ENCODE measurements around the gene GALNT14. TPM values are rescaled to one million over a fixed set of nuclear protein-coding genes. Genes with fewer than 3 reads are reported as not detected.

GALNT14 gene
- total RNA-seq, 1 donor = not detected

- Histone ChIP-seq H3K79me2 (ENCODE audit: insufficient read depth, low read length) (no peaks in the 10 kb centered on the region), H3K27me3 (ENCODE audit: insufficient read depth, low read length) (no peaks in the 10 kb centered on the region), H4K20me1 (ENCODE audit: insufficient read depth, low read length) (no peaks in the 10 kb centered on the region), H2AFZ (ENCODE audit: low read length) (no peak overlapping the region), H3K4me3 (ENCODE audit: insufficient read depth, low read length) (no peak overlapping the region), H3K36me3 (ENCODE audit: insufficient read depth, low read length) (no peaks in the 10 kb centered on the region), H3K9me3 (ENCODE audit: low read depth, low read length) (no peaks in the 10 kb centered on the region), H3K27ac (ENCODE audit: low read depth, low read length) (no peak overlapping the region), H3K4me1 (ENCODE audit: insufficient read depth, low read length) (no peaks in the 10 kb centered on the region), H3K4me2 (ENCODE audit: insufficient read depth, low read length) (no peak overlapping the region)
- TF ChIP-seq, protein P1, sequence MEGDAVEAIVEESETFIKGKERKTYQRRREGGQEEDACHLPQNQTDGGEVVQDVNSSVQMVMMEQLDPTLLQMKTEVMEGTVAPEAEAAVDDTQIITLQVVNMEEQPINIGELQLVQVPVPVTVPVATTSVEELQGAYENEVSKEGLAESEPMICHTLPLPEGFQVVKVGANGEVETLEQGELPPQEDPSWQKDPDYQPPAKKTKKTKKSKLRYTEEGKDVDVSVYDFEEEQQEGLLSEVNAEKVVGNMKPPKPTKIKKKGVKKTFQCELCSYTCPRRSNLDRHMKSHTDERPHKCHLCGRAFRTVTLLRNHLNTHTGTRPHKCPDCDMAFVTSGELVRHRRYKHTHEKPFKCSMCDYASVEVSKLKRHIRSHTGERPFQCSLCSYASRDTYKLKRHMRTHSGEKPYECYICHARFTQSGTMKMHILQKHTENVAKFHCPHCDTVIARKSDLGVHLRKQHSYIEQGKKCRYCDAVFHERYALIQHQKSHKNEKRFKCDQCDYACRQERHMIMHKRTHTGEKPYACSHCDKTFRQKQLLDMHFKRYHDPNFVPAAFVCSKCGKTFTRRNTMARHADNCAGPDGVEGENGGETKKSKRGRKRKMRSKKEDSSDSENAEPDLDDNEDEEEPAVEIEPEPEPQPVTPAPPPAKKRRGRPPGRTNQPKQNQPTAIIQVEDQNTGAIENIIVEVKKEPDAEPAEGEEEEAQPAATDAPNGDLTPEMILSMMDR (IDR thresholded peaks at IDR 0.05; ENCODE audit: extremely low read depth, low read depth, low read length) = no peak
- no peak for DNase-seq (ENCODE audit: insufficient read length, low spot score, missing footprints)
Measured at GRCh38 chr2:31078579-31079105, 59.6 kb downstream of the GALNT14 start.

DNA sequence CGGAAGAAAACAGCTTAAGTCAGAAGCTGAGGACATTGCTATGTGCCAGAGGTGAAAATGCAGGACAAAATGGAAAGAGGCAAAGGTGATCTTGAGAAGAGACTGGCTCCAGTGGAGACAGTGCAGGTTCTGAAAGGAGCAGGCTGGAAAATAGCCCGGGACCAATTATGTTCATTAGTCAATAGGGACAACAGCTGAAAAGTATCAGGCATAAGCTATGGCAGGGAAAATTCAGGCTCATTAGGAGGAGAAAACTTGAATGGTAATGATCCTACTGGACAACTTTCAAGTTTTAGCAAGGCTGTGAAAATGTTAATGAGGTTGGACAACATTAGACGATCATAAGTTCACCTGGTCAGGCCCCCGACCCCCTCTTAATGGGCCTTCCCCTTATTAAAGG, 60.2 kb downstream of the GALNT14 start:
- Histone ChIP-seq H3K27me3 (ENCODE audit: insufficient read depth, low read length) (no peaks in the 10 kb centered on the region), H3K9me3 (ENCODE audit: low read depth, low read length) (no peaks in the 10 kb centered on the region), H3K4me1 (ENCODE audit: insufficient read depth, low read length) (no peaks in the 10 kb centered on the region), H2AFZ (ENCODE audit: low read length) (no peak overlapping the region), H4K20me1 (ENCODE audit: insufficient read depth, low read length) (no peaks in the 10 kb centered on the region), H3K36me3 (ENCODE audit: insufficient read depth, low read length) (no peaks in the 10 kb centered on the region), H3K4me2 (ENCODE audit: insufficient read depth, low read length) (no peak overlapping the region), H3K79me2 (ENCODE audit: insufficient read depth, low read length) (no peaks in the 10 kb centered on the region), H3K27ac (ENCODE audit: low read depth, low read length) (no peak overlapping the region), H3K4me3 (ENCODE audit: insufficient read depth, low read length) (no peak overlapping the region)
- TF ChIP-seq, protein P1 (IDR thresholded peaks at IDR 0.05; ENCODE audit: extremely low read depth, low read depth, low read length) = no peak
- no peak for DNase-seq (ENCODE audit: insufficient read length, low spot score, missing footprints)

DNA sequence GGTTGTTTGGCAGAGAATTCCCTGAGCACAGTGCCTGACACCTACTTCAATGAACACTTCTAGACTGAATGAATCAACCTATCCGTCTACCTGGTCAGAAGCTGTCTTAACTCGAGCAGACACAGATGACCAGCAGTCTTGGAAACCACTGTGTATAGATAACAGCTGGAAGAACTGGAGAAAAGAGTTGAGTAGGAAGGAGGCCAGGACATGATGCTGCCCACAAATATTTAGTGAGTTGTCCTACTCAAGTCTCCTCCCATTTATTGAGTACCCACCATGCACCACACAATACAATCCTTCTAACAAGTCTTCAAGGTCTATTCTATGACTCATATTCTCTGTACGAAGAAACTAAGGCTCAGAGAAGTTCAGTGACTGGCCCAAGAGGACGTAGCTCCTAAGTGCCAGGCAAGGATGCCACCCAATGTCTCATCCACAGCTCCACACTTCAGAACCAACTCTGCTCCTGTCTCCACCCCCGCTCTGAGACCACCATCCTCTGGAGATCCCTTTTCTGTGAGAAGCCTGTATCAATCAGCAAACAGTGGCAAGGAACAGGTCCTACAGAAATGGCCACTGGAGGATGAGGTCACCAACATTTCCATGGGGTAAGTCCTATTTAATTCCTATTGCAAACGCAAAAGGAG, 62.2 kb downstream of the GALNT14 start:
- no peaks in the 10 kb centered on the region for H4K20me1 ChIP-seq (ENCODE audit: insufficient read depth, low read length)
- no peak for DNase-seq (ENCODE audit: insufficient read length, low spot score, missing footprints)
- H3K27ac ChIP-seq (ENCODE audit: low read depth, low read length) = no peak overlapping the region

DNA sequence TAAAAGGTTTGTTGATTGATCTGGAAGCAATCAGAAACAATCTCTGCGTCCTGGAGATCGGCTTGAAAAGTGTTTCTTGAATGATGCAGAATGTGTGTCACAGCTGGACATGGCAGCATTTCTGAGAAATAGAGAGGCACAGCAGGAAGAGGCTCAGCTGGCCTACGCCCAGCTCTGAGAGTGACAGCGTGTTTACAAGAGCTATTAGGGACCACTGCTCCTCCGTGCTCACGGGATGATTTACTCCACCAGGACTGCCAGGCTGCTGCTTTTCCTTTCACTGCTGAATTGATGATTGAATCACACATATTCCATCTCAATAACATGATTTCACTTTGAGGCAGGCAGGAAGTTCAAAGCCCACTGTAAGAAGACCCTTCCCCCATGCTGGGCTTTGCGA, 62.8 kb downstream of the GALNT14 start:
- H3K4me1 ChIP-seq (ENCODE audit: insufficient read depth, low read length) = no peaks in the 10 kb centered on the region
- H3K4me3 ChIP-seq (ENCODE audit: insufficient read depth, low read length) = no peak overlapping the region
- no peaks in the 10 kb centered on the region for H4K20me1 ChIP-seq (ENCODE audit: insufficient read depth, low read length)
- H3K4me2 ChIP-seq (ENCODE audit: insufficient read depth, low read length) = no peak overlapping the region
- H3K79me2 ChIP-seq (ENCODE audit: insufficient read depth, low read length) = no peaks in the 10 kb centered on the region
- H3K27me3 ChIP-seq (ENCODE audit: insufficient read depth, low read length) = no peaks in the 10 kb centered on the region
- TF ChIP-seq, protein P1 (IDR thresholded peaks at IDR 0.05; ENCODE audit: extremely low read depth, low read depth, low read length) = no peak
- H3K27ac ChIP-seq (ENCODE audit: low read depth, low read length) = no peak overlapping the region
- no peak overlapping the region for H2AFZ ChIP-seq (ENCODE audit: low read length)
- DNase-seq (ENCODE audit: insufficient read length, low spot score, missing footprints) = no peak
- no peaks in the 10 kb centered on the region for H3K9me3 ChIP-seq (ENCODE audit: low read depth, low read length)
- H3K36me3 ChIP-seq (ENCODE audit: insufficient read depth, low read length) = no peaks in the 10 kb centered on the region

More for the DNA sequence above, 62.2 kb downstream of the GALNT14 start:
- Histone ChIP-seq H3K36me3 (ENCODE audit: insufficient read depth, low read length) (no peaks in the 10 kb centered on the region), H3K27me3 (ENCODE audit: insufficient read depth, low read length) (no peaks in the 10 kb centered on the region), H3K79me2 (ENCODE audit: insufficient read depth, low read length) (no peaks in the 10 kb centered on the region), H3K4me2 (ENCODE audit: insufficient read depth, low read length) (no peak overlapping the region), H3K4me1 (ENCODE audit: insufficient read depth, low read length) (no peaks in the 10 kb centered on the region), H2AFZ (ENCODE audit: low read length) (no peak overlapping the region), H3K9me3 (ENCODE audit: low read depth, low read length) (no peaks in the 10 kb centered on the region), H3K4me3 (ENCODE audit: insufficient read depth, low read length) (no peak overlapping the region)
- TF ChIP-seq, protein P1 (IDR thresholded peaks at IDR 0.05; ENCODE audit: extremely low read depth, low read depth, low read length) = no peak

Data from osteoblast (primary cell).